GM21390 (cell line): Measurements from ENCODE around the gene NLGN4Y.
A peak's percentile ranks its signal among the peaks of the same experiment; 100 is the strongest.

ENCODE experiments used
- ATAC-seq: cut with Tn5 transposase; IDR thresholded peaks from one replicate; pipeline ENCODE4 v1.9.1; 2021; ENCODE audit not compliant: unreplicated experiment

The NLGN4Y gene

DNA sequence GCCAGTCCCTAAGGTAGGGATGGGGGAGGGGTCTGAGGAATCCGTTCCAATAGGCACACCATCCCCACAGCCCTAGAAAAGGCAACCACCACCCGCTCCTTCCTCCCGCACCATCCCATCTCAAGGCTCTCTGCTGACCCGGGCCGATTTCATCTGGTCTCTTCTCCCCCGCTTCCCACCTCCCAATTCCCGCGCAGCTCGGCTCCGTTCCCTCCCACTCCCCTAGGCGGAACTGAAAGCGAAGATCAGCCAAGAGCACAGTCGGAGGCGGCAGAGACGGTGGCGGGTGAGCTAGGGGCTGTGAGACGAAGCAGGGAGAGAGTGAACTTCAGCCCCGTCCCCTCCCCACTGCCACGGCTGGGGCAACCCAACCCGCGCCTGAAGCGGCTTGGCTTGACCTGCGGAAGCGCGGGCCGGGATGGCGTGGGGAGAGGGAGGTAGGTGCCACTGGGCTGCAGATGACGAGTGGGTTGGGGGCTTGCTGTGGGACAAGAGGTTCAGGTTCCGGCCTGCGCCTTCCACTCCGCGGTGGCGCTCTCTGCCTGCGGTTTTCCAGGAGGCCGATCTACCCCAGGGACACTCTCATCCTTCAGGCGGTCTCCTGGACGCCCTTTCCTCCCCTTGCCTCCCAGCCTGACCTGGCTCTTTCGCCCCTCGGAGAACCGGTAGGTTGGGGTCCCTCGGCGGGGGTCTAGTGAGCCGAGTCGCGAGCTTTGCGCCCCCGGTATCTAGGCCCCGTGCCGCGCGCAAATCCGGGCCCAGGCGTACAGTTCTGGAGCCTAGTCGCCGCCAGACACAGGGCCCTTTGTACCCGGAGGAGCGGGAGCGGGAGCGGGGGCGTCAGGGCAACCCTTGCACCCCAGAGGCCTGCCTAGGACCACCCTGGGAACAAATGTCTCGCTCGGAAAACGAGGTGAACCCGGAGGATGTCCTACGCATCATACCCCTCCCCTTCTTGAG, at the start of gene NLGN4Y:
TSS of gene NLGN4Y (plus strand) at position 258 of the 960 bp plus-strand sequence. CDS start 97,591 bp downstream, outside the sequence.
- ATAC-seq, result peak; percentile 66

DNA sequence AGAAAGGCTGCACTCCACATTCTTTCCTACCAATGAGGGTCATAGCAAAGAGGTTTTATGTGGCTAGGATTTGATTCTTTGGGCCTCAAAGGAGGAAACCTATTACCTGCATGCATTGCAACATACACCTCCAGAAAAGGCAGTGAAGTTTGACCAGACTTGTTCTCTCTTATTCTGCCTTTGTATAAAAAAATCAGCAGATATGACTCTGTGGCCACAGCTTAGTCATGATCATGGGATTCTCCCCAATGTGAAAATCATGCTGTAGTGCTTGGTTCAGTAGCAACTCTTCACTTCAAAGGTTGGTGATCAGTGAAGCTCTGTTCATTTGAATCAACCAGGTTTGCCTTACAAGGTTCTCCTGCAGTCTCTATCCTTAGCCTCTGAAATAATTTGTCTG, 38.4 kb upstream of the NLGN4Y start:
- ATAC-seq, result no peak

- no peak for ATAC-seq
These were observed 34.1 kb upstream of the NLGN4Y start for GRCh38 chrY:14490226-14490625.

- no peak for ATAC-seq
These were observed 26.3 kb upstream of the NLGN4Y start for GRCh38 chrY:14498071-14498470.

DNA sequence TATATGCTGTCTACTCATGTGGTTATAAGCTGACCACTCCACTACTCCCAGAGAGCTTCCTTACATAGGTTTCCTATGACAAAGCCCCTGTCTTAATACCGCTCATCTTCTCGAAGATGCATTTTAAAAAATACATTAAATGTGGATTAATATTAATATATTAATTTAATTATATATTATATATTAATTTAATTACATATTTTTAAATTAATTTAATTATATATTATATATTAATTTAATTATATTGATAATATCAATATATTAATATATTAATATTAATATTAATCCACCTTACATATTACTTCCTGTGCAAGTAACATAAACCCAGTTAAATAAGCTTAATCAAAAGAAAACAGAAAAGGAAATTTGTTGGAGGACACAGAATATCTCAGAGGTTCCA, 19.7 kb upstream of the NLGN4Y start:
- no peak for ATAC-seq

DNA sequence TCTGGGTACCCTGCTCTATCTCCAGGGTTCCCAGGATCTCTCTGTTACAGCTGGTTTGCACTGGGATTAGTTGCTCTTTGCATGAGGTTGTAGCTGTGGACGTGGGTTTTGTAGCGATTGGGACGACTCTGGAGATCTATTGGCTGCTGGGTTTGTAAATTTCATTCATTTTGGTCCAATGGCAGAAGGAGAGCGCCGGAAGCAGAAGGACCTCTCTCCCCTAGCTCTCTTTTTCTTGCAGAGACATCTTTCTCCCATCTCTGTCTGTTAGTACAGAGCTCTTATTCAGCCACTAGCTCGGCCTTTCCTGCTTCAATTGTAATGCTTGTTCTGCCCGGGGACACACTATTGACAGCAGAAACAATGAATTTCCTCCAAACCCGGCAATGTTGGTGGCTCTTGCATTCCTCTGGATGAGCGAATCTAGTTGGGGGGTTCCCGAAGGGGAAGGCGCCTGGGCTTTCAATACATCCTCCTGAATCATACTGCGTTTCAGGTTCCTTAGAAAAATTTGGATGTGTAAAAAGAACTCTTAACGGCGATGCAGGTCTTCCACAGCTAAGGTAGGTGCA, 1.9 kb upstream of the NLGN4Y start:
- no peak for ATAC-seq

- peak; percentile 2 for ATAC-seq
These were observed 648 bp upstream of the NLGN4Y start for GRCh38 chrY:14523491-14524271.

GRCh38 chrY:14525315-14525714, 986 bp downstream of the NLGN4Y start:
- ATAC-seq, result no peak

- no peak for ATAC-seq
These were observed 4.0 kb downstream of the NLGN4Y start for GRCh38 chrY:14528361-14528760.

GRCh38 chrY:14536703-14537102, 12.4 kb downstream of the NLGN4Y start:
- ATAC-seq, result no peak

GRCh38 chrY:14543506-14543905, 19.2 kb downstream of the NLGN4Y start:
- ATAC-seq, result no peak

DNA sequence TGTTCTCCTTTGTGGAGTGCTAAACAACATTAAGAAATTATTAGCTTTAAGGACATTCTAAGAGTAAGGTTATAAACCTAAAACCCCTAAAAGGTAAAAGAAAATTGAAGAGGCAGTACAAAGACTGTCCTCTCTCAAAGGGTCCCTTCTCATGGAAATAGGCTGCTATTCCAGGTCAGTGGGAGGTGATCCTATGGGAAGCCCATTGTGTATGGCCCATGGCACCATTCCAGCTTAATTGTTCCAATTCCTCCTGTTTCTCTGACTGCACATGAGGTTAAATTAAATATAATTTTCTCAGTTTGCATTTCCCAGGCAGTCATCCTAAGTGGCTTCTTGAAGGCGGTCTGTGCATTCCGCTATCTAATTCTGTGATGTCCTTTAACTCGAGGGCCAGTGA, 57.0 kb downstream of the NLGN4Y start:
- ATAC-seq, result no peak

GRCh38 chrY:14586725-14587124, 62.4 kb downstream of the NLGN4Y start:
- peak; percentile 73 for ATAC-seq

DNA sequence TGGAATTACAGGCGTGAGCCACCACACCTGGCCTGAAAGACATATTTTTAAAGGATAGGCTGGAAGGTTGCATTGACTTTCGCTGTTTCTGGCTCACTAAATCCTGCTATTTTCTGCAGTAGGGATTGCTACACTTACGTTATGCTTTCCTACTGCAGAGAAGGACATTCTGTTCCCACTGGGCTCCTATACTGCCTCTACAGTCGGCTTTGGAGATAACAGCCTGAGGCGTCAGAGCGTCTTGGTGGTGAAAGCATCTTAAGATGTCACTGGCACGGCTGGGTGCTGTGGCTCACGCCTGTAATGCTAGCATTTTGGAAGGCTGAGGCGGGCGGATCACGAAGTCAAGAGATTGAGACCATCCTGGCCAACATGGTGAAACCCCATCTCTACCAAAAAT, 77.0 kb downstream of the NLGN4Y start:
- ATAC-seq, result no peak

GRCh38 chrY:14617625-14618024, 93.3 kb downstream of the NLGN4Y start:
- no peak for ATAC-seq

GRCh38 chrY:14618513-14618912, 94.2 kb downstream of the NLGN4Y start:
- no peak for ATAC-seq

DNA sequence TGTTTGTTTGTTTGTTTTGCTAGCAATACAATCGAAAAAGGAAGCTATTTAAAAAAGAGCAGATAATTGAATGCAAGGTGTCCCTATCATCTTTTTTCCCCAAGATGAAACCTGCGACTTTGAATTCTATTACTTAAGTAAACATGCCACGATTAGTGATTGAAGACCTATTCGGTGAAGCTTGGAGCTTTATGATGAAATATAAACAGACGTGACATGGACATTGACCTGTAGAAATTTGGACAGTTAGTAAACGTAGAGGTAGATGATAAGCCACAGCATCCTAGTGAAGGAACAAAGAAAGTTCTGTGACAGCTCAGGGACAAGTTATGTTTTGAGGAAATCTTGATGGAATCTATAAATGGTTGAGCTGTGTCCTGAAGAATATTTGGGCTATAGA, 103.9 kb downstream of the NLGN4Y start:
- ATAC-seq, result no peak

DNA sequence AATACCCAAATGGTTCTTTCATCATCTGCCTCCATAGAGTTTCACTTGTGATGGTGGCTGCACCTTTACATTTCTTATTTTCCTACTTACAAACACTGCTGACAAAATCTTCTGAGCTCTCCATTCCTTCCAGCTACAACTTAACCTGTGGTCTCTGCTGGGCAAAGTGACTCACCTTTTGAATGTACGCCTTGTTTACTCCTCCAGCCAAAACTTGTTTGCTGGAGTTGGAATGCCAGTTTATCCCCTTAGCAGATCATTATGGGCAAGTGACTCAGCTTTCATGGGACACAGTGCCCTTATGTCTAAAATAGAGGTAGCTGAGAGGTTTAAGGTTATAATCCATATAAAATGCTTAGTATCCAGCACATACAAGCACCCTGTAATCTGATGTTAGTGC, 107.3 kb downstream of the NLGN4Y start:
- no peak for ATAC-seq

GRCh38 chrY:14633718-14634117, 109.4 kb downstream of the NLGN4Y start:
- ATAC-seq, result no peak

- ATAC-seq, result no peak
These were observed 110.6 kb downstream of the NLGN4Y start for GRCh38 chrY:14634954-14635353.

DNA sequence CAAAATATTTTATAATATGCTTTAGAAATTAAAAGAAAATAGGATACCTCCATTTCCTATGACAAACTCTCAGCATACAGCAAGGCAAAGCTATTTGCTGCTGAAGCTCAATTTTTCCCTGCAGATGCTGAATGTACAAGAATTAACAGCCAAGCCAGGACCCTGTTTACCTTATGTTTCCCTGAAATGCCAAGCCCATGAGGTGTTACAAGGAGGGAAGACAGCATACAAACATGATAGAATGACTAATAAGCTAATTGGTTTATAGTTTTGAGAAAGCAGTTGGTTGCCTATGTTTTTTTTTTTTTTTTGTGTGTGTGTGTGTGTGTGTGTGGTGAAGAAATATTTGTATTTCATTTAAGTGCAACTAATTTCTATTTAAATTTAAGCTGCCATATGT, 113.2 kb downstream of the NLGN4Y start:
- no peak for ATAC-seq

- no peak for ATAC-seq
These were observed 117.5 kb downstream of the NLGN4Y start for GRCh38 chrY:14641853-14642252.
